B cell (primary cell): ENCODE data around the gene RALBP1. TPM values are rescaled to one million over a fixed set of nuclear protein-coding genes. Genes with fewer than 3 reads are reported as not detected.
"Not testable (repeated sequence)": the region's sequence is repeated elsewhere in the genome, so short reads cannot be mapped to it uniquely, and the experiment has no call there.

Experiments
- ATAC-seq: fragments of 200-7000 bp; cut with Tn5 transposase; one replicate; pipeline ENCODE4 v1.10.0; 2021; ENCODE audit warnings: low read depth, mild to moderate bottlenecking, moderate number of reproducible peaks, moderate library complexity
- CTCF ChIA-PET: fragments of 350-600 bp; sonication (Branson Sonifier 250); formaldehyde crosslinking; loops from one replicate; lab custom pipeline; 2021; ENCODE audit warnings: antibody characterized with exemption, inconsistent platforms; lab: Charles Lee
- POLR2A ChIA-PET: fragments of 350-600 bp; sonication (Branson Sonifier 250); formaldehyde crosslinking; loops from one replicate; lab custom pipeline; 2021; ENCODE audit warnings: antibody characterized with exemption; lab: Charles Lee
- DNase-seq: peaks from one replicate; pipeline ENCODE4 v3.0.0; 2013
- H2AFZ ChIP-seq: 2 replicates; pipeline ENCODE4 v1.6.1; 2012; ENCODE audit warnings: mild to moderate bottlenecking, low read depth, low read length; ENCODE audit not compliant: insufficient read depth, poor library complexity, severe bottlenecking
- H3K27ac ChIP-seq, 2 donors: 1 replicate in 1 of 2; 2 replicates in 1 of 2; pipeline ENCODE4 v1.5.1; 2012 to 2013; ENCODE audit warnings: low read length in 2 of 2, mild to moderate bottlenecking in 2 of 2, moderate library complexity in 1 of 2
- H3K27me3 ChIP-seq, 4 experiments: fragments of 200-600 bp in 1 of 4; sonication (generic) in 1 of 4; replicated peaks in 1 of 4; 1 replicate in 2 of 4; 2 replicates in 2 of 4; pipeline versions ENCODE4 v1.6.1 to v1.7.0; 2013 to 2016; ENCODE audit warnings: low read length in 3 of 4, mild to moderate bottlenecking in 2 of 4, mixed read lengths in 1 of 4, moderate library complexity in 1 of 4; ENCODE audit not compliant: insufficient read depth in 4 of 4, control insufficient read depth in 3 of 4; ENCODE audit errors: control extremely low read depth in 1 of 4
- H3K36me3 ChIP-seq, 2 experiments: replicated peaks in 1 of 2; 1 replicate in 1 of 2; 2 replicates in 1 of 2; pipeline versions ENCODE4 v1.6.1 to v1.7.1; 2013; ENCODE audit warnings: low read length in 1 of 2; ENCODE audit not compliant: insufficient read depth in 2 of 2, control insufficient read depth in 1 of 2; ENCODE audit errors: control extremely low read depth in 1 of 2, extremely low read depth in 1 of 2
- H3K4me1 ChIP-seq, 2 donors: fragments of 200-600 bp in 1 of 2; sonication (generic) in 1 of 2; 1 replicate in 1 of 2; 2 replicates in 1 of 2; pipeline versions ENCODE4 v1.5.1 to v1.6.1; 2013 to 2017; ENCODE audit warnings: low read length in 2 of 2; ENCODE audit not compliant: control insufficient read depth in 2 of 2, insufficient read depth in 2 of 2
- H3K4me2 ChIP-seq: replicated peaks from 2 replicates; pipeline ENCODE3; 2012; ENCODE audit warnings: mild to moderate bottlenecking, low read depth, low read length; ENCODE audit not compliant: poor library complexity, severe bottlenecking
- H3K4me3 ChIP-seq, 5 experiments: fragments of 200-600 bp in 1 of 5; sonication (generic) in 1 of 5; 1 replicate in 3 of 5; 2 replicates in 2 of 5; pipeline versions ENCODE4 v1.5.1 to v1.7.0; 2011 to 2016; ENCODE audit warnings: low read length in 4 of 5, mild to moderate bottlenecking in 4 of 5, low read depth in 2 of 5, control low read depth in 1 of 5, moderate library complexity in 1 of 5; ENCODE audit not compliant: insufficient read depth in 1 of 5; ENCODE audit errors: control extremely low read depth in 1 of 5, extremely low read depth in 1 of 5
- H3K79me2 ChIP-seq: fragments of 200-600 bp; sonication (generic); one replicate; pipeline ENCODE4 v1.6.0; 2016; ENCODE audit warnings: low read length; ENCODE audit not compliant: control insufficient read depth, insufficient read depth
- H3K9ac ChIP-seq: fragments of 200-600 bp; sonication (generic); 2 replicates; pipeline ENCODE4 v1.6.1; 2017; ENCODE audit warnings: mild to moderate bottlenecking, low read length, moderate library complexity
- H3K9me3 ChIP-seq, 3 donors: one replicate each; pipeline versions ENCODE4 v1.6.1 to v1.7.1; 2013; ENCODE audit warnings: low read length in 2 of 3; ENCODE audit not compliant: control insufficient read depth in 2 of 3, insufficient read depth in 1 of 3; ENCODE audit errors: control extremely low read depth in 1 of 3
- H4K20me1 ChIP-seq: 2 replicates; pipeline ENCODE4 v1.6.0; 2012; ENCODE audit warnings: mild to moderate bottlenecking, low read length; ENCODE audit not compliant: insufficient read depth, control insufficient read depth, poor library complexity, severe bottlenecking
- H3K27ac Mint-ChIP-seq: one replicate; pipeline ENCODE4 v1.8.0; 2021; ENCODE audit warnings: mixed read lengths
- H3K27me3 Mint-ChIP-seq: one replicate; pipeline ENCODE4 v1.8.0; 2021; ENCODE audit warnings: mixed read lengths
- H3K4me1 Mint-ChIP-seq: one replicate; pipeline ENCODE4 v1.8.0; 2021; ENCODE audit warnings: mixed read lengths
- H3K4me3 Mint-ChIP-seq: one replicate; pipeline ENCODE4 v1.8.0; 2021; ENCODE audit warnings: mixed read lengths
- H3K9me3 Mint-ChIP-seq: one replicate; pipeline ENCODE4 v1.8.0; 2022; ENCODE audit warnings: mixed read lengths; ENCODE audit not compliant: insufficient read depth
- CTCF ChIP-seq: fragments of 200-600 bp; IDR thresholded peaks from one replicate; pipeline ENCODE4 v1.8.0; 2022; ENCODE audit warnings: antibody characterized with exemption, mild to moderate bottlenecking
- EZH2 ChIP-seq: IDR thresholded peaks from 2 replicates; pipeline ENCODE4 v1.6.1; 2012; ENCODE audit warnings: borderline replicate concordance, low read depth, mild to moderate bottlenecking, moderate library complexity, low read length; ENCODE audit not compliant: insufficient read depth, poor library complexity, severe bottlenecking
- whole genome bisulfite sequencing: methylation state at CpG from one replicate; pipeline ENCODE4 v1.1.5; 2013; ENCODE audit warnings: missing lambda C conversion rate; ENCODE audit not compliant: insufficient coverage; 5-methylcytosine and 5-hydroxymethylcytosine counted together
- intact Hi-C: fragments of 100-400 bp; cut with micrococcal nuclease; formaldehyde crosslinking; loops from one replicate; pipeline ENCODE4 v1.10.0; 2022
- polyA plus RNA-seq: library from polyadenylated mRNA; depleted of rRNA; stranded (reverse); fragments of >200 nt; gene quantifications from 2 replicates; pipeline ENCODE4 v1.2.3, GENCODE V29; 2012
- total RNA-seq, 2 donors: library from RNA; stranded (reverse); fragments of 120-200 nt in 1 of 2; gene quantifications; 1 replicate in 1 of 2; 2 replicates in 1 of 2; pipeline versions ENCODE4 v1.2.3 to v1.2.4, GENCODE V29; 2013 to 2022

The RALBP1 gene
- total and polyA plus RNA-seq, 2 donors (not counting 1 experiment from before 2014, with no cell fraction given): 14.9 to 38.0 TPM

DNA sequence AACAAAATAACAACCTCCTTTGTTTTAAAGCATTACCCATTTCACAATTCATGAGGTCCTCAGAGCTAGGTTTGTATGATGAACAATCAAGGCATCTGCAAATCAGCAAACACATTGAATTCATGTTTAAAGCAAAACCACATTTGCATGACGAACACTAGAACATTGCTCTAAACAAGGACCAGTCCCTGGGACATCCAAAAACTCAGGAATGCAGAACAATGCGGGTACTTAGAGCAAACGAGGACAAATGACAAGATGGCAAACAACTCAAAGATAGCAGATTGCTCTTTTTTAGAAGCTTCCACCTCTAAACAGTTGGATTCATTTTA lies 45.7 kb upstream of the RALBP1 start:
- intact Hi-C loops: no loop called here
- no peak overlapping the region for H3K4me3 ChIP-seq
- no peaks in the 10 kb centered on the region for H4K20me1 ChIP-seq
- H3K9ac ChIP-seq: no peak overlapping the region
- no peak overlapping the region for H3K27ac ChIP-seq
- H3K36me3 ChIP-seq: no peaks in the 10 kb centered on the region
- no peak for ATAC-seq
- no peak overlapping the region for H2AFZ ChIP-seq
- H3K27me3 Mint-ChIP-seq: no peaks in the 10 kb centered on the region
- peaks cover 12% of the 10 kb centered on the region for H3K4me1 Mint-ChIP-seq
- ChIA-PET CTCF (no interaction called here), POLR2A (no interaction called here)
- no peaks in the 10 kb centered on the region for H3K79me2 ChIP-seq
- H3K4me2 ChIP-seq: no peak overlapping the region
- peaks cover 2 to 11% (median 5%) of the 10 kb centered on the region in 3 donors for H3K9me3 ChIP-seq
- H3K27me3 ChIP-seq: no peaks in the 10 kb centered on the region
- TF ChIP-seq CTCF (no peak), EZH2 (no peak)
- peaks cover 5 to 14% of the 10 kb centered on the region in 2 donors for H3K4me1 ChIP-seq
- no peak overlapping the region for H3K4me3 Mint-ChIP-seq
- WGBS: 60% methylated on average over 3 of the region's 3 CpGs
- DNase-seq: no peak
- H3K9me3 Mint-ChIP-seq: no peaks in the 10 kb centered on the region
- H3K27ac Mint-ChIP-seq: no peak overlapping the region

DNA sequence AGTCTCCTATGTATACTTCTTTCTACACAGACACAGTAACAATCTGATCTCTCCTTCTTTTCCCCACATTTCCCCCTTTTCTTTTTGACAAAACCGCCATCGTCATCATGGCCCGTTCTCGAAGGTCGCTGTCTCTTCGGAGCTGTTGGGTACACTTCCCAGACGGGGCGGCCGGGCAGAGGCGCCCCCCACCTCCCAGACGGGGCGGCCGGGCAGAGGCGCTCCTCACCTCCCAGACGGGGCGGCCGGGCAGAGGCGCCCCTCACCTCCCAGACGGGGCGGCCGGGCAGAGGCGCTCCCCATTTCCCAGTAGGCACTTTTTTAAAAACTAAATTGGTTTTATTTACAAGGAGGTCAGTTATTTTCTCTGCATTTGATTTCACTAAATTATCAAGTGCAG lies 45.0 kb upstream of the RALBP1 start:
- H3K4me1 Mint-ChIP-seq: peaks cover 12% of the 10 kb centered on the region
- H3K79me2 ChIP-seq, H4K20me1 ChIP-seq, H3K9ac ChIP-seq, ATAC-seq, H3K4me2 ChIP-seq, DNase-seq, POLR2A ChIA-PET, H3K4me3 Mint-ChIP-seq, H3K27me3 ChIP-seq, H3K9me3 Mint-ChIP-seq, H3K27me3 Mint-ChIP-seq, CTCF ChIA-PET, H3K4me3 ChIP-seq, H3K27ac Mint-ChIP-seq, H3K36me3 ChIP-seq, H2AFZ ChIP-seq, H3K9me3 ChIP-seq, intact Hi-C loops, H3K27ac ChIP-seq: not testable (repeated sequence)
- no CpG with 5 or more reads among the region's 22 CpGs for WGBS
- peaks cover 5 to 14% of the 10 kb centered on the region in 2 donors for H3K4me1 ChIP-seq
